Ishikawa (cell line): ENCODE results near the gene DHCR7.
A peak's percentile ranks its signal among the peaks of the same experiment; 100 is the strongest.

Source experiments
- CEBPB ChIP-seq: IDR thresholded peaks from 2 replicates; pipeline ENCODE4 v1.6.1; 2012
- CREB1 ChIP-seq: IDR thresholded peaks from 2 replicates; pipeline ENCODE4 v1.6.1; 2012; ENCODE audit warnings: low read depth
- EGR1 ChIP-seq: IDR thresholded peaks from 2 replicates; pipeline ENCODE4 v1.6.1; 2012
- EP300 ChIP-seq: IDR thresholded peaks from 2 replicates; pipeline ENCODE4 v1.6.1; 2012; ENCODE audit warnings: borderline replicate concordance
- FOXM1 ChIP-seq: IDR thresholded peaks from 2 replicates; pipeline ENCODE4 v1.6.1; 2012; ENCODE audit warnings: low read depth, borderline replicate concordance
- NFIC ChIP-seq: IDR thresholded peaks from 2 replicates; pipeline ENCODE4 v1.6.1; 2012
- RAD21 ChIP-seq: IDR thresholded peaks from 2 replicates; pipeline ENCODE4 v1.6.1; 2012; ENCODE audit warnings: low read depth
- TAF1 ChIP-seq: IDR thresholded peaks from 2 replicates; pipeline ENCODE4 v1.6.1; 2012; ENCODE audit warnings: low read depth, mild to moderate bottlenecking
- TCF12 ChIP-seq: IDR thresholded peaks from 2 replicates; pipeline ENCODE4 v1.6.1; 2012; ENCODE audit warnings: low read depth
- TEAD4 ChIP-seq: IDR thresholded peaks from 2 replicates; pipeline ENCODE4 v1.6.1; 2012
- USF1 ChIP-seq: IDR thresholded peaks from 2 replicates; pipeline ENCODE4 v1.6.1; 2012
- YY1 ChIP-seq: IDR thresholded peaks from 2 replicates; pipeline ENCODE4 v1.6.1; 2012; ENCODE audit warnings: low read depth
- ZBTB7A ChIP-seq: IDR thresholded peaks from 2 replicates; pipeline ENCODE4 v1.6.1; 2012; ENCODE audit warnings: low read depth
- TF ChIP-seq, protein P1 (sequence below): IDR thresholded peaks from 2 replicates; pipeline ENCODE4 v1.6.1; 2012
- TF ChIP-seq, protein P2 (sequence below): IDR thresholded peaks from 2 replicates; pipeline ENCODE4 v1.6.1; 2012; ENCODE audit warnings: low read depth, mild to moderate bottlenecking

Gene DHCR7

DNA sequence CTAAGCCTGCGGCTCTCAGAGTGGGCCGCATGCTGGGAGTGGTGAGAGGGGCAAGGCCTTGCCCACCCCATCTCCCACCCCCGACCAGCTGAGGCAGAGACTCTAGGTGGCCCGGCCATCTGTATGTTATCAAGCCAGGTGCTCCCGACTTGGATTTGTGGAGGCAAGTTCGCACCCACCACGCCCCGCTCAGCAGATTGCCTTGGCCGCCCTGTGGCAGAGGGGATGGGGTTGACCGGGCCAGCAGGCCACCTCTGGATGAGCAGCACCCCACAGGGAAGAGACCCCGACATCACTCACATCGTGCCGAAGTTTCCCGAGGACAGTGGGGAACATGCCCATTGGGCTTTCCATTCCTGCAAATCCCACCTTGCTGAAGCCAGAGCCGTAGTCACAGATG is 40.8 kb downstream of the DHCR7 start:
- no peak for TF ChIP-seq EGR1
- no peak for TF ChIP-seq RAD21
- TF ChIP-seq, protein P1, sequence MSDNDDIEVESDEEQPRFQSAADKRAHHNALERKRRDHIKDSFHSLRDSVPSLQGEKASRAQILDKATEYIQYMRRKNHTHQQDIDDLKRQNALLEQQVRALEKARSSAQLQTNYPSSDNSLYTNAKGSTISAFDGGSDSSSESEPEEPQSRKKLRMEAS = no peak
- no peak for TF ChIP-seq YY1
- TF ChIP-seq, protein P2, sequence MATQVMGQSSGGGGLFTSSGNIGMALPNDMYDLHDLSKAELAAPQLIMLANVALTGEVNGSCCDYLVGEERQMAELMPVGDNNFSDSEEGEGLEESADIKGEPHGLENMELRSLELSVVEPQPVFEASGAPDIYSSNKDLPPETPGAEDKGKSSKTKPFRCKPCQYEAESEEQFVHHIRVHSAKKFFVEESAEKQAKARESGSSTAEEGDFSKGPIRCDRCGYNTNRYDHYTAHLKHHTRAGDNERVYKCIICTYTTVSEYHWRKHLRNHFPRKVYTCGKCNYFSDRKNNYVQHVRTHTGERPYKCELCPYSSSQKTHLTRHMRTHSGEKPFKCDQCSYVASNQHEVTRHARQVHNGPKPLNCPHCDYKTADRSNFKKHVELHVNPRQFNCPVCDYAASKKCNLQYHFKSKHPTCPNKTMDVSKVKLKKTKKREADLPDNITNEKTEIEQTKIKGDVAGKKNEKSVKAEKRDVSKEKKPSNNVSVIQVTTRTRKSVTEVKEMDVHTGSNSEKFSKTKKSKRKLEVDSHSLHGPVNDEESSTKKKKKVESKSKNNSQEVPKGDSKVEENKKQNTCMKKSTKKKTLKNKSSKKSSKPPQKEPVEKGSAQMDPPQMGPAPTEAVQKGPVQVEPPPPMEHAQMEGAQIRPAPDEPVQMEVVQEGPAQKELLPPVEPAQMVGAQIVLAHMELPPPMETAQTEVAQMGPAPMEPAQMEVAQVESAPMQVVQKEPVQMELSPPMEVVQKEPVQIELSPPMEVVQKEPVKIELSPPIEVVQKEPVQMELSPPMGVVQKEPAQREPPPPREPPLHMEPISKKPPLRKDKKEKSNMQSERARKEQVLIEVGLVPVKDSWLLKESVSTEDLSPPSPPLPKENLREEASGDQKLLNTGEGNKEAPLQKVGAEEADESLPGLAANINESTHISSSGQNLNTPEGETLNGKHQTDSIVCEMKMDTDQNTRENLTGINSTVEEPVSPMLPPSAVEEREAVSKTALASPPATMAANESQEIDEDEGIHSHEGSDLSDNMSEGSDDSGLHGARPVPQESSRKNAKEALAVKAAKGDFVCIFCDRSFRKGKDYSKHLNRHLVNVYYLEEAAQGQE = no peak
- no peak for TF ChIP-seq FOXM1
- no peak for TF ChIP-seq TEAD4
- no peak for TF ChIP-seq EP300
- no peak for TF ChIP-seq USF1
- no peak for TF ChIP-seq CREB1
- no peak for TF ChIP-seq ZBTB7A
- no peak for TF ChIP-seq NFIC
- TF ChIP-seq TCF12 = no peak
- TF ChIP-seq CEBPB = no peak
- no peak for TF ChIP-seq TAF1

DNA sequence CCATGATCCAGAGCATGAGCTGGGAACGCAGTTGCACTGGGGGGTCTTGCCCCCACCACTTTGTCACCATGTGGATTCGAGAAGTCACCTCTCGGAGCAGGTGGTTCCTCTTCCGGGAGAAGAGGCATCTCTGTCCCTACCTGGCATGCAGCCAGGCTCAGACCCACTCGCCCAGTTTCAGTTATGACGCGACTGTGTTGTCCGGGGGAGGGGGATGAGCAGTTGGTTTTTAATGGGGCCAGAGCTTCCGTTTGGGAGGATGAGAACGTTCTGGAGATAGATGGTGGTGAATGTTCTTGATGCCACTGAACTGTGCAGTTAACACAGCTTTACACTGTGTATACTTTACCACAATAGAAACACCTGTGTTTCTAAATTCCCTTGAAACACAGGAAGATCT is 41.5 kb downstream of the DHCR7 start:
- TF ChIP-seq USF1 (no peak), NFIC (no peak), TCF12 (no peak), TAF1 (no peak), RAD21 (no peak), TEAD4 (no peak), ZBTB7A (no peak), EGR1 (no peak), YY1 (no peak), CREB1 (no peak), FOXM1 (no peak)
- TF ChIP-seq, protein P1 = no peak
- TF ChIP-seq, protein P2 = no peak

DNA sequence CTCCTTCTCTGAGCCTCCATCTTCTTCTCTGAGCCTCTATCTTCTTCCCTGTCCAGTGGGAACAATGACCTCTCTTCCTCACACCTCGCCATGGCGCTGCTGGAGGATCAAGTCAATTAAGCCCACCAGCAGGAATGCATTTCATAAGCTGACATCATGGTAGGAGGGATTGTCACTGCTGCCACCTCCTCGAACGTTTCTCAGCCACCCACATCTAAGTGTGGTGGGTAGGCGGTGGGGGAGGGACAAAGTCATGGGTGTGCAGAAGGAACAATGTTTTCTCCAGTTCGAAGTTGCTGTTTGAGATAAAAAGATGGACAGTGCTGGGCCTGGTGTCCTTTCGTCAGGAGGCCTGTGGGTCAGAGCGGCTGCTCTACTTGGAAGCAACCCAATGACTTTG is 44.0 kb downstream of the DHCR7 start:
- TF ChIP-seq CEBPB (no peak), EP300 (no peak), NFIC (no peak), TCF12 (no peak), ZBTB7A (no peak), TEAD4 (no peak), YY1 (no peak)
- TF ChIP-seq, protein P2 = no peak

DNA sequence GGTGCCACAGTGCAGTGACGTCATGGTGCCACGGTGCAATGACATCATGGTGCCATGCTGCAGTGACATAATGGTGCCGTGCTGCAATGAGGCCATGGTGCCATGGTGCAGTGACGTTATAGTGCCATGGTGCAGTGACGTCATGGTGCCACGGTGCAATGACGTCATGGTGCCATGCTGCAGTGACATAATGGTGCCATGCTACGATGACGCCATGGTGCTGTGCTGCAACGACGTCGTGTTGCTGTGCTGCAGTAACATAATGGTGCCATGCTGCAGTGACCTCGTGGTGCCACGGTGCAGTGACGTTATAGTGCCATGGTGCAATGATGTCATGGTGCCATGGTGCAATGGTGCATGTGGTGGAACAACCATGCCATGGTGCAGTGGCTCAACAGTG is 45.3 kb downstream of the DHCR7 start:
- TF ChIP-seq TAF1 (no peak), ZBTB7A (no peak), TCF12 (no peak), CREB1 (peak; percentile 48; the same call in 1 of the 2 replicates)
- TF ChIP-seq, protein P1 = no peak
